HG03565 (cell line): Measurements from ENCODE around the gene EME1.
"Not testable (repeated sequence)": the region's sequence is repeated elsewhere in the genome, so short reads cannot be mapped to it uniquely, and the experiment has no call there.

ENCODE experiments used
- ATAC-seq: cut with Tn5 transposase; IDR thresholded peaks from one replicate; pipeline ENCODE4 v1.9.1; 2021; ENCODE audit warnings: mild to moderate bottlenecking, moderate library complexity; ENCODE audit not compliant: unreplicated experiment

Gene EME1

GRCh38 chr17:50424246-50424995, 51.4 kb downstream of the EME1 start:
- no peak for ATAC-seq

DNA sequence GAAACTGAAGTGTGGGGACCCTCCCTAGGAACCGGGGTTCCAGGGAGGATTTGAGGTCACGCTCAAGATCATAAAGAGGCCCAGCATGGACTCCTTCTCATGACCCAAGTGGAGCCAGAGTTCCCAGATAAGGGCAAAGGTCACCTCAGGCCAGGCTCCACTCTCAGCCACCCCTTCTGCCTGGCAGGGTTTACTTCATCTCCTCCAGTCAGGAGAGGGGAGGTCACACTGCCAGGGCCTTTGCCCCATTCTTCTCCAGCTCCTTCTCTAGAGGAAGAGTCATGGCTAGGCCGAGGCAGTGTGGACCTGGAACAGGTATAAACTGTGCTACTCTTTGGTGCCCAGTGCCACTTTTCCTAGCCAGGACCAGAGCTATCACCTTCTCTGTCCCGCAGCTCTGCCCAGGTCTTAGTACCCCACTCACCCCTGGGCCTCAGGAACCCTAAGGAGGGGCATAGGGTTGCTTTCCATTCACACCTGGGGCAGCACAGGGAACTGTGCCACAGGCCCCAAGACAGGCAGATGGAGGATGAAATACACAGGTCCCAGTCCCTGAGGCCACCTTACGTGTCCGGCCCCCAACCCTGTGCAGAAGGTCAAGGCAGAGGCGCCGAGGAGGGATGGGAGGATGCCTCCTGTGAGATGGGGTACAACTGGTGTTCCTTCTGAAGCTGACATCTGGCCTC, 52.1 kb downstream of the EME1 start:
- ATAC-seq, result no peak

DNA sequence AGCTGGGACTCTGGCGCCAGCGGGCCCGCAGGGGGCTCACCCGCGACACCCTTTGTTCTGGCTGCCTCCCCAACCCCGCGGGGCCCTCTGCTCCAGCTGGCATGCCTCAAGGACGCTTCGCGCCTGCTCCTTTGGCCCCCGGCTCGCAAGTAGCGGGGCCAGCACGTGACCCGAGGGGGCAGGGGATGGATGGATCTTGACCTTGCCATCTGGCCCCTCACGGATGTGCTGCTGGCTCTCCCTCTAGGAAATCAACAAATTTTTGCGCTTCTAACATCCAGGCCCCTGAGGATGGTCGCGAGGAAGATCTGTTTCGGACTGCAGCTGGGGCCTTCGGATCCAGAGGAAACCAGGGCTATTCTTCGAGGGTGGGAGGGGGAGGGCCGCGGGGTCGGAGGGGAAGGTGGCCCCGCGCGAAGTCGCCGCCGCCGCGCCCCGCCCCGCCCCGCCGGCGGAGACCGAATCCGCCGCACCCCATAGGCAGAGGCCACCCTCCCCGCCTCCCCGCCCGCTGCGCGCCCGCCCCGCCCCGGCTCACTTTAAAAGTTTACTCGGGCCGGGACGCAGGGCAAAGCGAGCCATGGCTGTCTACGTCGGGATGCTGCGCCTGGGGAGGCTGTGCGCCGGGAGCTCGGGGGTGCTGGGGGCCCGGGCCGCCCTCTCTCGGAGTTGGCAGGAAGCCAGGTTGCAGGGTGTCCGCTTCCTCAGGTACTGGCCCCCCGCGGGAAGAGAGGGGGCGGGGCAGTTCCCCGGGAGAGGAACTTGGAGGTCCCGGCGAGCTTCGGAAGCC, 52.8 kb downstream of the EME1 start, which contains the start of gene ACSF2:
Gene ACSF2 (plus strand): TSS at position 537 of the 790 bp plus-strand sequence. CDS start 44 bp downstream, at position 581.
- no peak for ATAC-seq

GRCh38 chr17:50426472-50426782, 53.4 kb downstream of the EME1 start:
- ATAC-seq, result no peak

- peak; percentile 42 for ATAC-seq
Observed at GRCh38 chr17:50426814-50427787, 54.1 kb downstream of the EME1 start.

- ATAC-seq, result not testable (repeated sequence)
Observed at GRCh38 chr17:50428126-50428525, 55.1 kb downstream of the EME1 start.

DNA sequence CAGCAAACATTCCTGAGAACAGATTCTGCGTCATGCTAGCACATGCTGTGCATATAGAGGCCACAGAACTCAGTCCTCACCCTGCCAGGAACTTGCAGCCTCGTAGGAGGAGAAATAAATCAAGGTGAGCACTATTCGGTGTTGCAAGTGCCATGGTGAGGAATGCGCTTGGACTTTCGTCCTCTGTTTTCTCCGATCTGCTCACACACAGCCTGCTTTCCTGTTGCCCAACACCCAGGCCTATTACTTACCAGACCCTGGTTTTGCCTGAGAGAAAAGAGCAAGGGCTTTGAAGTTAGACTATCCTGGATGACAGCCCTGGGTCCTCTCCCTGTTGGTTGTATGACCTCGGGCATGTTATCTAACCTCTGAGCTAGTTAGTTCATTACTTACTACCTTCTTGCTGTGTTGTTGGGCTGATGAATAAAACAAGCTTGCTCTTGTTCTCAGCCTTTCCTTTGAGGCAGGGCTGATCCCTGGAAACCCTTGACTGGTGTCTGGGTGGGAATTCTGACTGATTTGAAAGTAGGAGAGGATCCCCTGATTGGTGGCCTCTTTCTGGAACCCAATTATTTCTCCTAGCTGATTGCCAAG, 55.9 kb downstream of the EME1 start:
- ATAC-seq, result no peak

GRCh38 chr17:50429793-50430192, 56.8 kb downstream of the EME1 start:
- no peak for ATAC-seq
